HG03342 (cell line): ENCODE data around the gene CNGA1.

ENCODE experiments used
- ATAC-seq: cut with Tn5 transposase; IDR thresholded peaks from one replicate; pipeline ENCODE4 v1.9.1; 2021; ENCODE audit warnings: mild to moderate bottlenecking, moderate library complexity; ENCODE audit not compliant: unreplicated experiment

Gene CNGA1

GRCh38 chr4:48016141-48017107 lies at the start of gene CNGA1, which contains the start of gene NIPAL1:
Gene CNGA1 (minus strand): TSS chr4:48016681. CDS start chr4:47952689, 63,992 bp downstream.
Gene NIPAL1 (plus strand): TSS chr4:48016772. CDS start chr4:48016840, 68 bp downstream.
- peak; percentile 83 for ATAC-seq

GRCh38 chr4:48065587-48066052 lies 49.1 kb upstream of the CNGA1 start:
- ATAC-seq = peak; percentile 61

GRCh38 chr4:48064349-48064748 lies 47.9 kb upstream of the CNGA1 start:
- ATAC-seq = no peak

GRCh38 chr4:48058617-48059530 lies 42.4 kb upstream of the CNGA1 start:
- no peak for ATAC-seq

GRCh38 chr4:48051078-48051477 lies 34.6 kb upstream of the CNGA1 start:
- ATAC-seq = no peak

GRCh38 chr4:48049483-48049882 lies 33.0 kb upstream of the CNGA1 start:
- ATAC-seq = no peak

- ATAC-seq = no peak
Measured at GRCh38 chr4:48047896-48048295, 31.4 kb upstream of the CNGA1 start.

- peak; percentile 97 for ATAC-seq
Measured at GRCh38 chr4:48047421-48047844, 31.0 kb upstream of the CNGA1 start.

GRCh38 chr4:48046059-48046458 lies 29.6 kb upstream of the CNGA1 start:
- ATAC-seq = no peak

- ATAC-seq = no peak
Measured at GRCh38 chr4:48044298-48044697, 27.8 kb upstream of the CNGA1 start.

GRCh38 chr4:48043504-48043903 lies 27.0 kb upstream of the CNGA1 start:
- no peak for ATAC-seq

- ATAC-seq = no peak
Measured at GRCh38 chr4:48042979-48043461, 26.5 kb upstream of the CNGA1 start.

- ATAC-seq = no peak
Measured at GRCh38 chr4:48041535-48042137, 25.2 kb upstream of the CNGA1 start.

- ATAC-seq = no peak
Measured at GRCh38 chr4:48039561-48039960, 23.1 kb upstream of the CNGA1 start.

- ATAC-seq = no peak
Measured at GRCh38 chr4:48038666-48039065, 22.2 kb upstream of the CNGA1 start.

- ATAC-seq = no peak
Measured at GRCh38 chr4:48037117-48037462, 20.6 kb upstream of the CNGA1 start.

- ATAC-seq = no peak
Measured at GRCh38 chr4:48035952-48036351, 19.5 kb upstream of the CNGA1 start.

- ATAC-seq = peak; percentile 46
Measured at GRCh38 chr4:48033825-48034413, 17.4 kb upstream of the CNGA1 start.

GRCh38 chr4:48033412-48033811 lies 16.9 kb upstream of the CNGA1 start:
- ATAC-seq = no peak

GRCh38 chr4:48032721-48033120 lies 16.2 kb upstream of the CNGA1 start:
- no peak for ATAC-seq
